Measurements from ENCODE around the gene EXOC3L1. TPM values are rescaled to one million over a fixed set of nuclear protein-coding genes. Genes with fewer than 3 reads are reported as not detected.

EXOC3L1 gene
- total and polyA plus RNA-seq, 12 donors: 1.8 to 8.8 (median 3.2) TPM

GRCh38 chr16:67158637-67159600 lies 31.0 kb downstream of the EXOC3L1 start:
- ATAC-seq (peak in 2 of 8 donors; percentile 2 to 4), DNase-seq (no peak)
- no peaks in the 10 kb centered on the region for H3K9me3 ChIP-seq
- intact Hi-C loops (cut with DNase I): loop anchor here in 4 of 10 donors (5.0 to 10.0 kb wide), 3 partner anchors 144 to 182 kb away; no protein-coding TSS in a partner anchor
- H3K36me3 ChIP-seq: peaks cover 0 to 6% (median 0%) of the 10 kb centered on the region in 9 donors
- H3K4me1 ChIP-seq: peaks cover 28 to 63% (median 55%) of the 10 kb centered on the region in 9 donors
- peak overlapping the region in 9 of 10 donors; percentile 66 to 95 (median 86) for H3K27ac ChIP-seq
- peak overlapping the region; percentile 81 to 99 (median 91) for H3K4me3 ChIP-seq
- 7 to 9% methylated on average over 33 to 34 of the region's 34 CpGs for WGBS, 2 donors
- H3K27me3 ChIP-seq: peaks cover 0 to 29% (median 15%) of the 10 kb centered on the region in 7 donors
- TF ChIP-seq CTCF (IDR thresholded peaks at IDR 0.05): no peak

- DNase-seq: no peak
- H3K36me3 ChIP-seq: peaks cover 0 to 7% (median 0%) of the 10 kb centered on the region in 9 donors
- 81 to 84% methylated on average over 7 of the region's 7 CpGs for WGBS, 2 donors
- no peak for ATAC-seq
- H3K27me3 ChIP-seq: peaks cover 0 to 20% (median 7%) of the 10 kb centered on the region in 7 donors
- H3K4me3 ChIP-seq: peak overlapping the region in 2 of 10 donors; percentile 98 to 99
- intact Hi-C loops (cut with DNase I): loop anchor here in 4 of 10 donors (5.0 to 10.0 kb wide), 3 partner anchors 143 to 181 kb away; no protein-coding TSS in a partner anchor
- peak overlapping the region in 1 of 10 donors; percentile 95 for H3K27ac ChIP-seq
- H3K4me1 ChIP-seq: peaks cover 21 to 54% (median 46%) of the 10 kb centered on the region in 9 donors
- TF ChIP-seq CTCF (IDR thresholded peaks at IDR 0.05): no peak
- H3K9me3 ChIP-seq: no peaks in the 10 kb centered on the region
Measured at GRCh38 chr16:67157892-67158635, 31.9 kb downstream of the EXOC3L1 start.

- Histone ChIP-seq H3K27me3 (peaks cover 0 to 12% (median 0%) of the 10 kb centered on the region in 7 donors), H3K27ac (peak overlapping the region in 1 of 10 donors; percentile 95), H3K9me3 (no peaks in the 10 kb centered on the region), H3K36me3 (peaks cover 0 to 7% (median 0%) of the 10 kb centered on the region in 9 donors), H3K4me1 (peaks cover 15 to 46% (median 38%) of the 10 kb centered on the region in 9 donors), H3K4me3 (no peak overlapping the region)
- intact Hi-C loops (cut with DNase I): loop anchor here in 4 of 10 donors (5.0 to 10.0 kb wide), 3 partner anchors 142 to 180 kb away; no protein-coding TSS in a partner anchor
- ATAC-seq (no peak), DNase-seq (no peak)
- TF ChIP-seq CTCF (IDR thresholded peaks at IDR 0.05): no peak
- WGBS, 2 donors: 65 to 68% methylated on average over 7 of the region's 7 CpGs
Measured at GRCh38 chr16:67157106-67157748, 32.7 kb downstream of the EXOC3L1 start.

Data from heart right ventricle (tissue), 16 donors.